ENCODE data around the gene FAAP100. TPM values are rescaled to one million over a fixed set of nuclear protein-coding genes. Genes with fewer than 3 reads are reported as not detected.

Gene FAAP100
- total RNA-seq, 1 experiment from 2014 or later = 34.0 TPM

DNA sequence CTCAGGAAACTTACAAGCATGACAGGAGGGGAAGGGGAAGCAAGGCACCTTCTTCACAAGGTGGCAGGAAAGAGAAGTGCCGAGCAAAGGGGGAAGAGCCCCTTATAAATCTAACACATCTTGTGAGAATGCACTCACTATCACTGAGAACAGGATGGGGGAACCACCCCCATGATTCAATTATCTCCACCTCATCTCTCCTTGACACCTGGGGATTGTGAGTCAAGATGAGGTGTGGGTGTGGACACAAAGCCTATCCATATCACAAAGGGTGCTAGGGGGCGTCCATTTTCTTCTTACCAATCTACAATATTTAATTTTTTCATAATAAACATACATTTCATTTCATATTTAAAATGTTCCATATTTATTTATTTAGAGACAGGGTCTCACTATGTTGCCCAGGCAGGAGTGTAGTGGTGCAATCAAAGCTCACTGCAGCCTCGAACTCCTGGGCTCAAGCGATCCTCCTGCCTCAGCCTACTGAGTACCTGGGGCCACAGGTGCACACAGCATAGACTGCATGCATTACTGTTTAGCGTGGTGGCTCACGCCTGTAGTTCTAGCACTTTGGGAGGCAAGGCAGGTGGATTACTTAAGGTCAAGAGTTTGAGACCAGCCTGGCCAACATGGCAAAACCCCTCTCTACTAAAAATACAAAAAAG is 26.5 kb upstream of the FAAP100 start:
- in situ Hi-C loops (cut with HindIII; ENCODE audit: low pct_unique_long_range_greater_than_20kb, low sequenced_read_pairs) = no loop called here
- DNase-seq (ENCODE audit: low read depth, low spot score) = no peak

- DNase-seq (ENCODE audit: low read depth, low spot score) = no peak
- in situ Hi-C loops (cut with HindIII; ENCODE audit: low pct_unique_long_range_greater_than_20kb, low sequenced_read_pairs) = no loop called here
Observed at GRCh38 chr17:81578038-81578441, 25.9 kb upstream of the FAAP100 start.

DNA sequence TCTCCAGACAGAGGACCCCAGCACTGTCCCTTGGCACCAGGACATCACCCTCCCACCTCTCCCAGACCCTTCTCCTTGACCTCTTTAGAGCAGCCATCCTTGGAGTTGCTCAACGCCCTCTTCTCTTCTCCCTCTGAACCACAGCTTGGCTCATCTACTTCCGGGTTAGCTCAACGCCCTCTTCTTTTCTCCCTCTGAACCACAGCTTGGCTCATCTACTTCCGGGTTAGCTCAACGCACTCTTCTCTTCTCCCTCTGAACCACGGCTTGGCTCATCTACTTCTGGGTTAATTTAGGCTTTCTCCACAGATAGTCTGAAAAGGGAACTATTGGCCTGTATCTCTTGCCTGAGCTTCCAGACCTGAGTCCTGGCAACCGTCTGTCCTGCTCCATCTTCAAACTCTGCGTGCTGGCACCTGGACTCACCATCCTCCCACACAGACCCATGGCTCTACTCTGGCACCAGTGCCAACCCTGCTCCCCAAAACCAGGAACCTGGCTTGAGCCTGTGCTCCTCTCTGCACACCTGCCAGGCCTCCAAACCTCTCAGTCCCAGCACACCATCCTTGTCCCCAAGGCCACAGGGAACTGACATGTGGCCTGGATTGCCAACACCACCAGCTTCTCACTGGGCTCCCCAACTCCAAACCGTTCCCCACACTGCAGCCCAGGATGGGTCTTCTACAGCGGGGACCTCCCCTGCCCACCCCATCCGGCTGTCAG is 25.3 kb upstream of the FAAP100 start:
- peak; percentile 35 for DNase-seq (ENCODE audit: low read depth, low spot score)
- in situ Hi-C loops (cut with HindIII; ENCODE audit: low pct_unique_long_range_greater_than_20kb, low sequenced_read_pairs) = no loop called here

- peak; percentile 85 for DNase-seq (ENCODE audit: low read depth, low spot score)
- in situ Hi-C loops (cut with HindIII; ENCODE audit: low pct_unique_long_range_greater_than_20kb, low sequenced_read_pairs) = no loop called here
Observed at GRCh38 chr17:81576621-81577277, 24.6 kb upstream of the FAAP100 start.

GRCh38 chr17:81575836-81576235 is 23.7 kb upstream of the FAAP100 start:
- no peak for DNase-seq (ENCODE audit: low read depth, low spot score)
- in situ Hi-C loops (cut with HindIII; ENCODE audit: low pct_unique_long_range_greater_than_20kb, low sequenced_read_pairs) = no loop called here

- no peak for DNase-seq (ENCODE audit: low read depth, low spot score)
- in situ Hi-C loops (cut with HindIII; ENCODE audit: low pct_unique_long_range_greater_than_20kb, low sequenced_read_pairs) = no loop called here
Observed at GRCh38 chr17:81574643-81574956, 22.4 kb upstream of the FAAP100 start.

- in situ Hi-C loops (cut with HindIII; ENCODE audit: low pct_unique_long_range_greater_than_20kb, low sequenced_read_pairs) = no loop called here
Observed at GRCh38 chr17:81573794-81574642, 21.9 kb upstream of the FAAP100 start.

DNA sequence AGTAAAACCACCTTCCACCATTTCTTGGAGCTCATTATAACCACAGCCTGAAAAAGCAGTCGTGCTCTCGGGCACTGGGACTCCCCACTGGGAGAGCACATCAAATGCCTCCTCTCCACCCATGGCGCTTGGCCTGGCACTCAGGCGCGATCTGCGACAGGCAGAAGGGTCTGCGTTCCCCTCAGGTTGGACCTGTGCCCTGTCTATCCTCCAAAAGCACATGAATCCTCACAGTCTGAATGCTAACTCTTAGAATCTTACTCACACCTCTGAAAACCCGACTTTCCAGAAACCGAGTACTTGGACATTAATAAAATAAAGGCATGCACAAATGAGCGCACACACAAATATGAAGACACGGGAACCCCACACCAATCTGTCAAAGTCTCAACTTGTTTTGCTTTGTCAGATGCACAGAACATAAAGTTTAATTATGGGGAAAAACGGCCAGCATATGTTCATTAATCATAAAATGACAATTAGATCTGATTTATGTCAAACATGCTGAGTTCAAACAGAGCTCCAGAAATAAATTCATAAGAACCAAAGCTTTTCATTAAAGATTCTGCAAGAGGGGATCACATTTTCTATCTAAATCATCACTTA is 20.5 kb upstream of the FAAP100 start:
- in situ Hi-C loops (cut with HindIII; ENCODE audit: low pct_unique_long_range_greater_than_20kb, low sequenced_read_pairs) = no loop called here

More at GRCh38 chr17:81573794-81574642, 21.9 kb upstream of the FAAP100 start:
- no peak for DNase-seq (ENCODE audit: low read depth, low spot score)

DNA sequence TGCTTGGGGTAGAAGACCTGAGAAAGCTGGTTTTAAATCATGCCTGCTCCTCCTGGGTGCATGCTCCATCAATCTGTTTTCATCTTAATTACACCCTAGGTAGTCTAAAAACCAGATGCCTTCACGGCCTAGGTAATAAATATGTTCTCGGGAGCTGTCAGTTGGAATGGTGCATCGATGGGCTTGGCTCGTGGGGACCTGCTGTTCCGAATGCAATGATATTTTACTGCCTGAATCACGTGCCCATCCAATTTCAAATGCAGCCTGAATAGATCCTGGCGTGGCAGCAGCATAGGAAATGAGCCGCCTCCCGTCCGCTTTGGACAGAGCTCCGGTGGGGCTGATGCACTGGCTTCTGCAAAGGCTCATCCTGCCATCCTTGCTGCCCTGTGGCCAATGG is 18.8 kb upstream of the FAAP100 start:
- in situ Hi-C loops (cut with HindIII; ENCODE audit: low pct_unique_long_range_greater_than_20kb, low sequenced_read_pairs) = no loop called here
- DNase-seq (ENCODE audit: low read depth, low spot score) = no peak

More for the DNA sequence above, 20.5 kb upstream of the FAAP100 start:
- DNase-seq (ENCODE audit: low read depth, low spot score) = no peak

GRCh38 chr17:81569986-81570514 is 17.9 kb upstream of the FAAP100 start:
- no peak for DNase-seq (ENCODE audit: low read depth, low spot score)
- in situ Hi-C loops (cut with HindIII; ENCODE audit: low pct_unique_long_range_greater_than_20kb, low sequenced_read_pairs) = no loop called here

DNA sequence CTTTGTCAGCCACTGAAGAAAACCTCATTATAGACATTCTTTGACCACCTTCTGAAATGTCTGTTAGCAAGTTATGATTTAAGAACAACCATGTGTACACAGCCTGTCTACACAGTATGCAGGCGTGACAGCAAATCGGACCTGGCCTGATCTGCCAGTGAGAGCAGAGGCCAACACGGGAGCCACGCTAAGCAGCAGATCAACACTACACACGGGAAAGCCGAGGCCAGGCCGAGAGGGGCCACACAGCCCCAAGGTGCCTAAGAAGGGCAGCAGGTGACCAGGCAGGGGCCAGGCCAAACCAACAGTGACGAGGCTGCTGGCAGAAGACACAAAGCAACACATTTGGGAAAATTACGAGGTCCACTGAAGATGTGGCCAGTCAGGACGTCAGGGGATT is 16.3 kb upstream of the FAAP100 start:
- DNase-seq (ENCODE audit: low read depth, low spot score) = no peak
- in situ Hi-C loops (cut with HindIII; ENCODE audit: low pct_unique_long_range_greater_than_20kb, low sequenced_read_pairs) = no loop called here

GRCh38 chr17:81567191-81567590 is 15.0 kb upstream of the FAAP100 start:
- in situ Hi-C loops (cut with HindIII; ENCODE audit: low pct_unique_long_range_greater_than_20kb, low sequenced_read_pairs) = no loop called here

DNA sequence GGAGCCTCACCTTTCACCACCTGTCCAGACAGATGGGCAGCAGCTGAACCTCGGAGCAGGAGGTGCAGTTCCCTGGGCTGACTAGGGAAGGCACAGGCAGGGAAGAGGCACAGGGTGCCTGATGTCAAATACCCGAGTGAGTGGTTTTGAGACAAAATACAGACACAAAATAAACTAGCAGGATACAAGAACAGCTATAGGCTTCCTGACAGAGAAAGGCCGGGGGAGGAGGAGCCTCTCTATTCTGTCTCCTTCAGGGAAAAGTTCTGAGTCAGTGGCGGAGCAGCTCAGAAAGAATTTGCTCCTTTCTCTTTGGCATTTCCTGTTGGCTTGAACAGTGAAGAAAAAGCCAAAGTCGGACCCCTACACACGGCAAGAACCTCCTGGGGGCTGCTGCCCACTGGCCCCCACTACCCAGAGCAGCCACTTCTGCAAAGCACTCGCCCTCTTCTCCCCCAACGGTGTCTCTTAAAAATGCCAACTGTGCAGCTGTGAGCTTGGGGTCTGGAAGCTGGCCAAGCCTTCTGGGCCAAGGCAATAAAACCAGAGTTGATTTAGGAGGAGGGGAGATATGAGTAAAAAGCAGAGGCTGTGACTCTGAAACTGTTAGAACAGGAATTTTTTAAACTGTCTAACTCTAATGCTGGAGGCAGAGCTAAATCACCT is 14.4 kb upstream of the FAAP100 start:
- in situ Hi-C loops (cut with HindIII; ENCODE audit: low pct_unique_long_range_greater_than_20kb, low sequenced_read_pairs) = no loop called here

More at GRCh38 chr17:81567191-81567590, 15.0 kb upstream of the FAAP100 start:
- DNase-seq (ENCODE audit: low read depth, low spot score) = no peak

GRCh38 chr17:81565231-81565630 is 13.1 kb upstream of the FAAP100 start:
- in situ Hi-C loops (cut with HindIII; ENCODE audit: low pct_unique_long_range_greater_than_20kb, low sequenced_read_pairs) = no loop called here
- no peak for DNase-seq (ENCODE audit: low read depth, low spot score)

More for the DNA sequence above, 14.4 kb upstream of the FAAP100 start:
- DNase-seq (ENCODE audit: low read depth, low spot score) = peak; percentile 66

DNA sequence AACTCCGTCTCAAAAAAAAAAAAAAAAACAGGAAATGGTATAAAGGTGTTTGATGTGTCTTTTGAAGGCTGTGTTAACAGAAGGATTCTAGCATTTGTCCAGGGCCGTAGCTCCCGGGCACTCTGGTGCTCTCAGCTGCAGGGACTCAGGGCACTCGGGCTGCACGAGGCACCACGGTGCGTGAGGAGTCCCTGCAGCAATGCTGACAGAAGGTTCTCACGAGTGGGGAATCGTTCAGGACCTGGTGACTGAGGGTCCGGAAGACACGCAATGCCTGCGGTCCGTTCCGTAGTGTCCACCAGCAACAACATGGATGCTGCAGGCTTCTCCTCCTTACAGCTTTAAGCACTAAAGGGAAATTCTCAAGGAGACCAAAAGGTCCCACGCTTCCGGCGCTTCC is 12.6 kb upstream of the FAAP100 start:
- in situ Hi-C loops (cut with HindIII; ENCODE audit: low pct_unique_long_range_greater_than_20kb, low sequenced_read_pairs) = no loop called here

DNA sequence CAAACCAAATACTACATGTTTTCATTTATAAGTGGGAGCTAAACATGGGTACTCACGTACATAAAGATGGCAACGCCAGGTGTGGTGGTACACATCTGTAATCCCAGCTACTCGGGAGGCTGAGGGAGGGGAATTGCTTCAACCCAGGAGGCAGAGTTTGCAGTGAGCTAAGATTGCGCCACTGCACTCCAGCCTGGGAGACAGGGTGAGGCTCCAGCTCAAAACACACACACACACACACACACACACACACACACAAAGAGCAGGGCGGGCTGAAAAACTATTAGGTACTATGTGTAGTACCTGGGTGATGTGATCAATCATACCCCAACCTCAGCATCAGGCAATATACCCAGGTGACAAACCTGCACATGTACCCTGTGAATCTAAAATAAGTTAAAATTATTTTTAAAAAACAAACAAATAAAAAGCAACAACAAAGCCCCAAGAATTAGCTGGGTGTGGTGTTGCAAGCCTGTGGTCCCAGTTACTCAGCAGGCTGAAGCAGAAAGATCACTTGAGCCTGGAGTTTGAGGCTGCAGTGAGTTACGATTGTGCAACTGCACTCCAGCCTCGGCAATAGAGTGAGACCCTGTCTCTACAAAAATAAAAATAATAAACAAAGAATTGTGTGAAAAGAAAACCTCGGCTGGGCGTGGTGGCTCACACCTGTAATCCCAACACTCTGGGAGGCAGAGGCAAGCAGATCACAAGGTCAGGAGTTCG is 11.9 kb upstream of the FAAP100 start:
- no peak for DNase-seq (ENCODE audit: low read depth, low spot score)
- in situ Hi-C loops (cut with HindIII; ENCODE audit: low pct_unique_long_range_greater_than_20kb, low sequenced_read_pairs) = no loop called here

More for the DNA sequence above, 12.6 kb upstream of the FAAP100 start:
- DNase-seq (ENCODE audit: low read depth, low spot score) = no peak

All from SK-MEL-5 (cell line).